Measurements from ENCODE around the gene KIAA0319L.

- TF ChIP-seq, protein P1, sequence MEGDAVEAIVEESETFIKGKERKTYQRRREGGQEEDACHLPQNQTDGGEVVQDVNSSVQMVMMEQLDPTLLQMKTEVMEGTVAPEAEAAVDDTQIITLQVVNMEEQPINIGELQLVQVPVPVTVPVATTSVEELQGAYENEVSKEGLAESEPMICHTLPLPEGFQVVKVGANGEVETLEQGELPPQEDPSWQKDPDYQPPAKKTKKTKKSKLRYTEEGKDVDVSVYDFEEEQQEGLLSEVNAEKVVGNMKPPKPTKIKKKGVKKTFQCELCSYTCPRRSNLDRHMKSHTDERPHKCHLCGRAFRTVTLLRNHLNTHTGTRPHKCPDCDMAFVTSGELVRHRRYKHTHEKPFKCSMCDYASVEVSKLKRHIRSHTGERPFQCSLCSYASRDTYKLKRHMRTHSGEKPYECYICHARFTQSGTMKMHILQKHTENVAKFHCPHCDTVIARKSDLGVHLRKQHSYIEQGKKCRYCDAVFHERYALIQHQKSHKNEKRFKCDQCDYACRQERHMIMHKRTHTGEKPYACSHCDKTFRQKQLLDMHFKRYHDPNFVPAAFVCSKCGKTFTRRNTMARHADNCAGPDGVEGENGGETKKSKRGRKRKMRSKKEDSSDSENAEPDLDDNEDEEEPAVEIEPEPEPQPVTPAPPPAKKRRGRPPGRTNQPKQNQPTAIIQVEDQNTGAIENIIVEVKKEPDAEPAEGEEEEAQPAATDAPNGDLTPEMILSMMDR (IDR thresholded peaks at IDR 0.05): no peak
- TF ChIP-seq POLR2A (IDR thresholded peaks at IDR 0.05): no peak
Measured at GRCh38 chr1:35436078-35436477, 121.1 kb downstream of the KIAA0319L start.
